Measurements from ENCODE around the gene SLIT1.

DNA sequence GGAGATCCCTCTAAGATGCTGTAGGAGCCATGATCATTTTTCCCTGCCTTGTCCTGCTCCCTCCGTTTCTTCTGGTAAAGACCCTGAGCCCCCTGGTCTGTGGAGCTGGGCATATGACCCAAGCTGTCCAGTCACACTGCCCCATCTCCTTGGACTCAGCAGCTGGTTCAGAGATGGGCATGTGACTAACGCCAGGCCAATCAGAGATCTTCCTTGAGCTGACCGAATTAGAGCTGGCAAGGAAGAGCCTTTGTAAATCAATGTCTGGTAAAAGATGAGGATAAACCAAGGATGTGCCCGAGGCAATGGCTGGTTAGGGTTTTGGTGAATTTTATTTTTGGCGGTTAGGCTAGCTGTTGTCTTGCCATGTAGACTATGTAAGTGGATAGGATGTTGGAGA, 180.4 kb downstream of the SLIT1 start:
- TF ChIP-seq EZH2phosphoT487 (IDR thresholded peaks at IDR 0.05; ENCODE audit: insufficient read depth, low read depth) (no peak), EZH2 (IDR thresholded peaks at IDR 0.05; ENCODE audit: insufficient read depth, poor library complexity, severe bottlenecking) (no peak)

Data from GM23248 (cell line).